ENCODE results near the gene POLR3H.

DNA sequence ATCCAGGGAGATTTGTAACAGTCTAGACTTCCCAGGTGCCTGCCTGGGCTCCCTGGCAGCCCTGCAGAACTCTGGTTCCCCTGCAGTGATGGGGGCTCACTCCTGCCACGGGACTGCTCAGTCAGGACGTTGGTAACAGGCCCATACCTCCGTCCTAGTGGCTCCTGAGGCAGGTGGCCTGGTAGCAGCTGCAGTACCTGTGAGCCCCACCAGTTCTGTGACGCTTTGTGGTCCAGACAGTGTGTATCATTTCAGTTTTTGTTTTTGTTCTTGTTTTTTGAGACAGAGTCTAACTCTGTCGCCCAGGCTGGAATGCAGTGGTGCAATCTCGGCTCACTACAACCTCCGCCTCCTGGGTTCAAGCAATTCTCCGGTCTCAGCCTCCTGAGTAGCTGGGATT lies 27.8 kb downstream of the POLR3H start:
- TF ChIP-seq EZH2 (IDR thresholded peaks at IDR 0.05; ENCODE audit: low read depth): no peak
- TF ChIP-seq, protein P1, sequence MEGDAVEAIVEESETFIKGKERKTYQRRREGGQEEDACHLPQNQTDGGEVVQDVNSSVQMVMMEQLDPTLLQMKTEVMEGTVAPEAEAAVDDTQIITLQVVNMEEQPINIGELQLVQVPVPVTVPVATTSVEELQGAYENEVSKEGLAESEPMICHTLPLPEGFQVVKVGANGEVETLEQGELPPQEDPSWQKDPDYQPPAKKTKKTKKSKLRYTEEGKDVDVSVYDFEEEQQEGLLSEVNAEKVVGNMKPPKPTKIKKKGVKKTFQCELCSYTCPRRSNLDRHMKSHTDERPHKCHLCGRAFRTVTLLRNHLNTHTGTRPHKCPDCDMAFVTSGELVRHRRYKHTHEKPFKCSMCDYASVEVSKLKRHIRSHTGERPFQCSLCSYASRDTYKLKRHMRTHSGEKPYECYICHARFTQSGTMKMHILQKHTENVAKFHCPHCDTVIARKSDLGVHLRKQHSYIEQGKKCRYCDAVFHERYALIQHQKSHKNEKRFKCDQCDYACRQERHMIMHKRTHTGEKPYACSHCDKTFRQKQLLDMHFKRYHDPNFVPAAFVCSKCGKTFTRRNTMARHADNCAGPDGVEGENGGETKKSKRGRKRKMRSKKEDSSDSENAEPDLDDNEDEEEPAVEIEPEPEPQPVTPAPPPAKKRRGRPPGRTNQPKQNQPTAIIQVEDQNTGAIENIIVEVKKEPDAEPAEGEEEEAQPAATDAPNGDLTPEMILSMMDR (conservative IDR thresholded peaks at IDR 0.05): no peak

Measured in PC-9 (cell line).